Erythroblast (primary cell): ENCODE measurements around the gene RNF151.

Experiments
- DNase-seq, 2 experiments: peaks; one replicate each; lab custom pipeline; 2025; lab: John Stamatoyannopoulos, UW
- GATA1 ChIP-seq: IDR thresholded peaks from 2 replicates; pipeline ENCODE4 v1.6.1; 2011; ENCODE audit warnings: low read depth, mild to moderate bottlenecking, control low read depth, low read length, moderate library complexity
- POLR2A ChIP-seq: IDR thresholded peaks from 2 replicates; pipeline ENCODE4 v1.6.1; 2011; ENCODE audit warnings: mild to moderate bottlenecking, low read length

The RNF151 gene

GRCh38 chr16:1982013-1982433 is 15.4 kb downstream of the RNF151 start:
- TF ChIP-seq GATA1 (no peak), POLR2A (no peak)
- DNase-seq, result no peak

GRCh38 chr16:1982991-1983543 is 16.4 kb downstream of the RNF151 start:
- TF ChIP-seq POLR2A, result no peak
- no peak for TF ChIP-seq GATA1
- no peak for DNase-seq

- TF ChIP-seq GATA1, result no peak
- TF ChIP-seq POLR2A, result peak; percentile 72
- DNase-seq, result peak; percentile 93 to 95
Measured at GRCh38 chr16:1983544-1984346, 17.1 kb downstream of the RNF151 start, which contains the start of gene GFER. TSS of gene GFER (plus strand) at chr16:1984193. CDS start at chr16:1984219, 26 bp downstream.

- DNase-seq, result no peak
- TF ChIP-seq POLR2A (peak; percentile 39), GATA1 (no peak)
Measured at GRCh38 chr16:1984347-1985225, 17.9 kb downstream of the RNF151 start.

GRCh38 chr16:1985466-1986150 is 19.0 kb downstream of the RNF151 start:
- no peak for TF ChIP-seq GATA1
- no peak for TF ChIP-seq POLR2A

GRCh38 chr16:1987198-1987597 is 20.5 kb downstream of the RNF151 start:
- no peak for TF ChIP-seq POLR2A
- no peak for TF ChIP-seq GATA1
- no peak for DNase-seq

More at GRCh38 chr16:1985466-1986150, 19.0 kb downstream of the RNF151 start:
- DNase-seq, result no peak

- TF ChIP-seq POLR2A (no peak), GATA1 (no peak)
- DNase-seq, result peak; percentile 27 to 35
Measured at GRCh38 chr16:1989209-1990100, 22.8 kb downstream of the RNF151 start, which contains the start of gene SYNGR3. TSS of gene SYNGR3 (plus strand) at chr16:1989970. CDS start at chr16:1990103, 133 bp downstream.

- TF ChIP-seq POLR2A, result no peak
- TF ChIP-seq GATA1, result no peak
- no peak for DNase-seq
Measured at GRCh38 chr16:1990101-1990350, 23.4 kb downstream of the RNF151 start.

GRCh38 chr16:1990351-1991134 is 23.9 kb downstream of the RNF151 start:
- no peak for TF ChIP-seq POLR2A
- no peak for TF ChIP-seq GATA1
- DNase-seq, result peak; percentile 39 to 60

- no peak for DNase-seq
- TF ChIP-seq POLR2A (no peak), GATA1 (no peak)
Measured at GRCh38 chr16:1991135-1991551, 24.5 kb downstream of the RNF151 start.

- TF ChIP-seq GATA1, result no peak
- TF ChIP-seq POLR2A, result no peak
- no peak for DNase-seq
Measured at GRCh38 chr16:1991588-1991947, 24.9 kb downstream of the RNF151 start.
